H1 (cell line): Measurements from ENCODE around the gene CRTC3. TPM values are rescaled to one million over a fixed set of nuclear protein-coding genes. Genes with fewer than 3 reads are reported as not detected.

Experiments
- ATF3 ChIP-seq: IDR thresholded peaks from 2 replicates; pipeline ENCODE4 v1.6.1; 2011; ENCODE audit warnings: low read depth, mild to moderate bottlenecking, low read length; ENCODE audit not compliant: insufficient read depth
- CHD7 ChIP-seq: fragments of 300-600 bp; sonication (generic); IDR thresholded peaks from 2 replicates; pipeline ENCODE4 v1.7.1; 2012; ENCODE audit warnings: low read length, moderate library complexity, mild to moderate bottlenecking, inconsistent platforms; ENCODE audit not compliant: insufficient replicate concordance
- CTBP2 ChIP-seq: IDR thresholded peaks from 2 replicates; pipeline ENCODE4 v1.7.0; 2011; ENCODE audit warnings: borderline replicate concordance, mild to moderate bottlenecking, moderate library complexity, mixed read lengths, low read length; ENCODE audit not compliant: insufficient read depth, insufficient read length
- CTCF ChIP-seq, 3 experiments: IDR thresholded peaks; 1 replicate in 2 of 3; 2 replicates in 1 of 3; pipeline versions ENCODE4 v1.5.1 to v1.6.1; 2011; ENCODE audit warnings: low read length in 3 of 3, mild to moderate bottlenecking in 3 of 3, inconsistent platforms in 2 of 3, low read depth in 1 of 3, moderate library complexity in 1 of 3; ENCODE audit not compliant: insufficient read depth in 1 of 3; ENCODE audit errors: control extremely low read depth in 1 of 3
- RBBP5 ChIP-seq: IDR thresholded peaks from 2 replicates; pipeline ENCODE4 v1.7.1; 2012; ENCODE audit warnings: low read depth, mild to moderate bottlenecking, inconsistent platforms, low read length, moderate library complexity, borderline replicate concordance
- SIN3A ChIP-seq, 2 experiments: IDR thresholded peaks in 1 of 2; conservative IDR thresholded peaks in 1 of 2; 2 replicates each; pipeline ENCODE4 v1.6.1; 2011 to 2012; ENCODE audit warnings: low read length in 2 of 2, improper control_type of control experiment in 1 of 2, low read depth in 1 of 2, mild to moderate bottlenecking in 1 of 2
- SP2 ChIP-seq: IDR thresholded peaks from 2 replicates; pipeline ENCODE4 v1.6.1; 2012; ENCODE audit warnings: mild to moderate bottlenecking, low read length, inconsistent platforms
- TEAD4 ChIP-seq: IDR thresholded peaks from 2 replicates; pipeline ENCODE4 v1.6.1; 2012; ENCODE audit warnings: low read depth, low read length, inconsistent platforms, mixed read lengths
- polyA plus RNA-seq, 7 experiments: library from polyadenylated mRNA; depleted of rRNA in 3 of 7; stranded (reverse) in 5 of 7; unstranded in 2 of 7; fragments of >200 nt in 5 of 7; fragments of 200-250 nt in 2 of 7; gene quantifications; 1 replicate in 5 of 7; 2 replicates in 1 of 7; 4 replicates in 1 of 7; pipeline versions ENCODE4 v1.2.1 to v1.2.3, GENCODE V29; 2011 to 2013; ENCODE audit warnings: missing spikeins in 2 of 7, mixed read lengths in 2 of 7
- total RNA-seq: library from RNA; stranded (reverse); fragmentation: NEBNext Ultra II Directional; extraction: Animal tissue kit (Norgen Biotek cat#: 25700); gene quantifications from 2 replicates; pipeline ENCODE4 v1.2.1, GENCODE V29; 2021

CRTC3 gene
- total and polyA plus RNA-seq, 2 of the 8 experiments (the other 6 are each of a cell fraction or from before 2014, with no cell fraction given), result 5.0 to 5.3 TPM

- no peak for TF ChIP-seq CHD7
- TF ChIP-seq CTCF (IDR thresholded peaks at IDR 0.05; ENCODE audit: control extremely low read depth in 1 of 3, insufficient read depth in 1 of 3, low read depth in 1 of 3, low read length in 3 of 3), result no peak
- no peak for TF ChIP-seq ATF3
- no peak for TF ChIP-seq SIN3A (conservative IDR thresholded peaks at IDR 0.05 in 1 of 2, IDR thresholded peaks at IDR 0.05 in 1 of 2; ENCODE audit: low read depth in 1 of 2, low read length in 2 of 2)
- TF ChIP-seq TEAD4, result no peak
- TF ChIP-seq SP2, result no peak
- TF ChIP-seq RBBP5, result no peak
- TF ChIP-seq CTBP2, result no peak
Measured at GRCh38 chr15:90500171-90500570, 29.6 kb upstream of the CRTC3 start (continued).
